HG02981 (cell line): ENCODE data around the gene ALDH18A1.
"Not testable (repeated sequence)": the region's sequence is repeated elsewhere in the genome, so short reads cannot be mapped to it uniquely, and the experiment has no call there.

Experiments used
- ATAC-seq: cut with Tn5 transposase; IDR thresholded peaks from one replicate; pipeline ENCODE4 v1.9.1; 2021; ENCODE audit warnings: mild to moderate bottlenecking, moderate library complexity; ENCODE audit not compliant: unreplicated experiment

Gene ALDH18A1

GRCh38 chr10:95651346-95652060 is 5.0 kb downstream of the ALDH18A1 start:
- no peak for ATAC-seq

GRCh38 chr10:95650232-95650631 is 6.3 kb downstream of the ALDH18A1 start:
- ATAC-seq = no peak

GRCh38 chr10:95648138-95648537 is 8.4 kb downstream of the ALDH18A1 start:
- no peak for ATAC-seq

GRCh38 chr10:95646160-95646559 is 10.4 kb downstream of the ALDH18A1 start:
- no peak for ATAC-seq

GRCh38 chr10:95644901-95645300 is 11.6 kb downstream of the ALDH18A1 start:
- no peak for ATAC-seq

- no peak for ATAC-seq
Measured at GRCh38 chr10:95640891-95641315, 15.6 kb downstream of the ALDH18A1 start.

- no peak for ATAC-seq
Measured at GRCh38 chr10:95637911-95638310, 18.6 kb downstream of the ALDH18A1 start.

GRCh38 chr10:95637140-95637539 is 19.4 kb downstream of the ALDH18A1 start:
- ATAC-seq = no peak

- no peak for ATAC-seq
Measured at GRCh38 chr10:95635319-95635733, 21.2 kb downstream of the ALDH18A1 start.

GRCh38 chr10:95628786-95629185 is 27.7 kb downstream of the ALDH18A1 start:
- no peak for ATAC-seq

- ATAC-seq = no peak
Measured at GRCh38 chr10:95626500-95626899, 30.0 kb downstream of the ALDH18A1 start.

- ATAC-seq = not testable (repeated sequence)
Measured at GRCh38 chr10:95620415-95620814, 36.1 kb downstream of the ALDH18A1 start.

- ATAC-seq = no peak
Measured at GRCh38 chr10:95618101-95618500, 38.4 kb downstream of the ALDH18A1 start.

GRCh38 chr10:95616446-95616845 is 40.1 kb downstream of the ALDH18A1 start:
- no peak for ATAC-seq

GRCh38 chr10:95613330-95613729 is 43.2 kb downstream of the ALDH18A1 start:
- no peak for ATAC-seq

GRCh38 chr10:95610727-95611126 is 45.8 kb downstream of the ALDH18A1 start:
- ATAC-seq = no peak

- ATAC-seq = no peak
Measured at GRCh38 chr10:95606922-95607321, 49.6 kb downstream of the ALDH18A1 start.

- ATAC-seq = no peak
Measured at GRCh38 chr10:95605163-95605562, 51.3 kb downstream of the ALDH18A1 start.

- no peak for ATAC-seq
Measured at GRCh38 chr10:95604630-95605029, 51.9 kb downstream of the ALDH18A1 start.

- ATAC-seq = no peak
Measured at GRCh38 chr10:95602382-95602781, 54.1 kb downstream of the ALDH18A1 start.

GRCh38 chr10:95601116-95601719 is 55.3 kb downstream of the ALDH18A1 start:
- peak; percentile 57 for ATAC-seq

- no peak for ATAC-seq
Measured at GRCh38 chr10:95600158-95600557, 56.4 kb downstream of the ALDH18A1 start.

- ATAC-seq = no peak
Measured at GRCh38 chr10:95597788-95598187, 58.7 kb downstream of the ALDH18A1 start.
